ENCODE measurements around the gene UTP18. TPM values are rescaled to one million over a fixed set of nuclear protein-coding genes. Genes with fewer than 3 reads are reported as not detected.

The UTP18 gene
- total RNA-seq, 1 experiment from 2014 or later = 50.8 TPM

DNA sequence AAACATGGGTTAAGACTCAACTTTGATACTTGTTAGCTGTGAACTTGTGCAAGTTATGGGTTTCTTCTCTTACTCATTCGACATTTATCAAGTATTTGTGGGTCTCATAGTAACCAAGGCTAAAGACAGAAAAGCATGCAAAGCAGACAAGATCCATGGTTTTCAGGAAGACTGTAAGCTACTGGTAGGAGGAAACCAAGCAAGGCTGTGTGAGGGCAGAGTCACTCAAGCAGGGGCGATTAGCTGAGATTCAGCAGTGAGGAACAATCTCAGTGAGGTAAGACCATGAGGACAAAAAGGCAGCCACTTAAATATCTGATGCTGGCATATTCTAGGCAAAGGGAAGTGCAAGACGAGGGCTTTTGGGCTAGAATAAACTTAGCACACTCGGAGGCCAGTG lies 30.0 kb upstream of the UTP18 start:
- Histone ChIP-seq H3K4me2 (ENCODE audit: low read depth, low read length, poor library complexity, severe bottlenecking) (peak overlapping the region; percentile 56), H3K9ac (ENCODE audit: low read length) (peak overlapping the region; percentile 33), H3K9me2 (replicated peaks; ENCODE audit: insufficient read depth, low read length) (no peaks in the 10 kb centered on the region), H3K4me3 (ENCODE audit: low read length) (peak overlapping the region; percentile 6; the same call in 1 of the 2 replicates), H3K79me2 (ENCODE audit: low read length) (peaks cover 93% of the 10 kb centered on the region), H3K9me3 (ENCODE audit: low read length) (no peaks in the 10 kb centered on the region), H3K27ac (ENCODE audit: low read length) (peak overlapping the region; percentile 81), H4K20me1 (ENCODE audit: insufficient read depth, low read depth, low read length) (no peaks in the 10 kb centered on the region), H3K4me1 (ENCODE audit: low read length) (peaks cover 44% of the 10 kb centered on the region), H3K36me3 (ENCODE audit: insufficient read depth, low read length) (peaks cover 6% of the 10 kb centered on the region; the same call in 1 of the 2 replicates), H2AFZ (ENCODE audit: low read length) (no peak overlapping the region), H3K27me3 (ENCODE audit: low read length) (no peaks in the 10 kb centered on the region)
- peak; percentile 79 for DNase-seq

DNA sequence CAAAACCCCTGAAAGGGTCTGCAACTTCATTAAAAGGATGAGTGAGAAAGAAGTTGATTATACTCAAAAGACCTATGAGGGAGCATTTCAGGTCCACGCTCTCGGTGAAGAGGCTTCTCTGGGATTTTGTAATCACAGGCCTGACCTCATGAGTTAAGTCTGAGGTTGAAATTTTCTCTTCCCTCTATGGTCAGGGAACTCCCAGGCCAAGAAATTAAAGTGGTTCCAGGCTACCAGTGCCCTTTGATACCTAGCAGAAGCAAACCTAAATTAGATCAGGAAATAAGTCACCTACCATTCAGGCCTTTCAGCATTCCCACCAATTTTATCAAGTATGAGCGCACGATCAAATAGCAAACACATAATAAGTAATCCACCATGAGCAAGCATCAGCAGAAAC lies 28.3 kb upstream of the UTP18 start:
- DNase-seq = no peak
- peaks cover 96% of the 10 kb centered on the region for H3K79me2 ChIP-seq (ENCODE audit: low read length)

DNA sequence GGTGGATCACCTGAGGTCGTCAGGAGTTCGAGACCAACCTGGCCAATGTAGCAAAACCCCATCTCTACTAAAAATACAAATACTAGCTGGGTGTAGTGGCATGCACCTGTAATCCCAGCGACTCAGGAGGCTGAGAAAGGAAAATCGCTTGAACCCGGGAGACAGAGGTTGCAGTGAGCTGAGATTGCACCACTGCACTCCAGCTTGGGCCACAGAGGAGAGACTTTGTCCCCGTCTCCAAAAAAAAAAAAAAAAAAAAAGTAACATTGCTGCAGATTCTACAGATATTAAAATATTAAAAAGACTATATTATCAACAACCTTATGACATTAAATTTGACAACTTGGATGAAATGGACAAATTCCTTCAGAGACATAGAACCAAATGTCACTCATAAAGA lies 26.2 kb upstream of the UTP18 start:
- H4K20me1 ChIP-seq (ENCODE audit: insufficient read depth, low read depth, low read length) = no peaks in the 10 kb centered on the region
- H3K27ac ChIP-seq (ENCODE audit: low read length) = no peak overlapping the region
- H3K9ac ChIP-seq (ENCODE audit: low read length) = no peak overlapping the region
- no peaks in the 10 kb centered on the region for H3K27me3 ChIP-seq (ENCODE audit: low read length)
- H2AFZ ChIP-seq (ENCODE audit: low read length) = no peak overlapping the region
- no peak overlapping the region for H3K4me2 ChIP-seq (ENCODE audit: low read depth, low read length, poor library complexity, severe bottlenecking)
- H3K36me3 ChIP-seq (ENCODE audit: insufficient read depth, low read length) = peaks cover 12% of the 10 kb centered on the region; the same call in 1 of the 2 replicates
- H3K9me3 ChIP-seq (ENCODE audit: low read length) = no peaks in the 10 kb centered on the region
- H3K4me3 ChIP-seq (ENCODE audit: low read length) = no peak overlapping the region
- no peak for DNase-seq
- H3K4me1 ChIP-seq (ENCODE audit: low read length) = peaks cover 48% of the 10 kb centered on the region
- no peaks in the 10 kb centered on the region for H3K9me2 ChIP-seq (replicated peaks; ENCODE audit: insufficient read depth, low read length)
- peaks cover 98% of the 10 kb centered on the region for H3K79me2 ChIP-seq (ENCODE audit: low read length)

More for the DNA sequence above, 28.3 kb upstream of the UTP18 start:
- peaks cover 42% of the 10 kb centered on the region for H3K4me1 ChIP-seq (ENCODE audit: low read length)
- H3K36me3 ChIP-seq (ENCODE audit: insufficient read depth, low read length) = peaks cover 6% of the 10 kb centered on the region; the same call in 1 of the 2 replicates
- no peaks in the 10 kb centered on the region for H3K9me3 ChIP-seq (ENCODE audit: low read length)
- H3K9me2 ChIP-seq (replicated peaks; ENCODE audit: insufficient read depth, low read length) = no peaks in the 10 kb centered on the region
- H3K4me2 ChIP-seq (ENCODE audit: low read depth, low read length, poor library complexity, severe bottlenecking) = no peak overlapping the region
- H4K20me1 ChIP-seq (ENCODE audit: insufficient read depth, low read depth, low read length) = no peaks in the 10 kb centered on the region
- H3K9ac ChIP-seq (ENCODE audit: low read length) = no peak overlapping the region
- H3K4me3 ChIP-seq (ENCODE audit: low read length) = no peak overlapping the region
- H3K27ac ChIP-seq (ENCODE audit: low read length) = peak overlapping the region; percentile 15; the same call in 1 of the 2 replicates
- H3K27me3 ChIP-seq (ENCODE audit: low read length) = no peaks in the 10 kb centered on the region
- no peak overlapping the region for H2AFZ ChIP-seq (ENCODE audit: low read length)

DNA sequence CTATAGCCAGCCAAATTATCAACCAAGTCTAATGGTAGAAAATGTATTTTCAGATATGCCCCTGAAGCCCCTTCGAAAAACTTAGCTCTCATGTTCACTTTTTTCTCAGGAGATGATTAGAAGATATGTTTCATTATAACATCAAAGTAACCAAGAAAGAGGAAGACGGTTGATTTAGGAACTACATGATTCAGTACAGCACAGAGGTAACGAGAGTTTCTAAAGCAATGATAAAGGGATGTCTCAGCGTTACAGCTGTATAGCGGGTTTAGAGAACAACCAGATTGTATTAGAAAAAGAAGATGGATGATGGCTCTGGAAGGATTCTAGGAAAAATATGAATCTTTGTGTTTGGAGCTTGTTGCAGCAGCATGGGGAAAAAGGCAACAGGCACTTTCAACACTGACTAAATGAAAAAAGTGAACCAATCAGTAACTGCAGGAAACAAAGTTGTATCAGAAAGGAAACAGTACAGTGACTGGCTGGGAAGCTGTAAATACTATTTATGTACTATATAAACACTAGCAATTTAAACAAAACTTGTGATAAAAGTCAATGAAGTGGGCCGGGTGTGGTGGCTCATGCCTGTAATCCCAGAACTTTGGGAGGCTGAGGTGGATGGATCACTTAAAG lies 22.0 kb upstream of the UTP18 start:
- no peak overlapping the region for H3K4me2 ChIP-seq (ENCODE audit: low read depth, low read length, poor library complexity, severe bottlenecking)
- H3K4me3 ChIP-seq (ENCODE audit: low read length) = no peak overlapping the region
- H4K20me1 ChIP-seq (ENCODE audit: insufficient read depth, low read depth, low read length) = no peaks in the 10 kb centered on the region
- no peaks in the 10 kb centered on the region for H3K9me2 ChIP-seq (replicated peaks; ENCODE audit: insufficient read depth, low read length)
- H3K9ac ChIP-seq (ENCODE audit: low read length) = no peak overlapping the region
- no peaks in the 10 kb centered on the region for H3K27me3 ChIP-seq (ENCODE audit: low read length)
- H3K9me3 ChIP-seq (ENCODE audit: low read length) = no peaks in the 10 kb centered on the region
- H3K4me1 ChIP-seq (ENCODE audit: low read length) = peaks cover 16% of the 10 kb centered on the region
- H2AFZ ChIP-seq (ENCODE audit: low read length) = no peak overlapping the region
- peaks cover 10% of the 10 kb centered on the region; the same call in 1 of the 2 replicates for H3K36me3 ChIP-seq (ENCODE audit: insufficient read depth, low read length)
- no peak for DNase-seq
- H3K27ac ChIP-seq (ENCODE audit: low read length) = peak overlapping the region; percentile 19; the same call in 1 of the 2 replicates
- peaks cover 96% of the 10 kb centered on the region for H3K79me2 ChIP-seq (ENCODE audit: low read length)

DNA sequence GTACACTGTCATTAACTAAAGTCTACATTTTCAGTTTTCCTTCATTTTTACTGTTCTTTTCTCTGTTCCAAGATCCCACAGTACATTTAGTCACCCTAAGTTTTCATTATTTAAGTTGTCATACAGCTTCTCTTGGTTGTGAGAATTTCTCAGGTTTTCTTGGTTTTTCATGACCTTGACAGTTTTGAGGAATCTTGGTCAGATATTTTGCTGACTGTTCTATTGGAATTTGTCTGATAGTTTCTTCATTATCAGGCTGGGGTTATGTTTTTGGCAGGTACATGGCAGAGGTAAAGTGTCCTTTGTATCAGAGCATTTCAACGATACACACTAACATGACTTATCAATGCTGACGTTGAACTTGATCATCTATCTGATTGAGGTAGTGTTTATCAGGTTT lies 20.1 kb upstream of the UTP18 start:
- Histone ChIP-seq H3K4me3 (ENCODE audit: low read length) (no peak overlapping the region), H3K9me2 (replicated peaks; ENCODE audit: insufficient read depth, low read length) (no peaks in the 10 kb centered on the region), H3K9me3 (ENCODE audit: low read length) (no peaks in the 10 kb centered on the region), H3K36me3 (ENCODE audit: insufficient read depth, low read length) (peaks cover 10% of the 10 kb centered on the region; the same call in 1 of the 2 replicates), H3K4me1 (ENCODE audit: low read length) (peaks cover 15% of the 10 kb centered on the region), H3K9ac (ENCODE audit: low read length) (no peak overlapping the region), H3K27ac (ENCODE audit: low read length) (no peak overlapping the region), H3K27me3 (ENCODE audit: low read length) (no peaks in the 10 kb centered on the region), H3K4me2 (ENCODE audit: low read depth, low read length, poor library complexity, severe bottlenecking) (no peak overlapping the region), H2AFZ (ENCODE audit: low read length) (no peak overlapping the region), H3K79me2 (ENCODE audit: low read length) (peaks cover 94% of the 10 kb centered on the region), H4K20me1 (ENCODE audit: insufficient read depth, low read depth, low read length) (no peaks in the 10 kb centered on the region)
- DNase-seq = no peak

DNA sequence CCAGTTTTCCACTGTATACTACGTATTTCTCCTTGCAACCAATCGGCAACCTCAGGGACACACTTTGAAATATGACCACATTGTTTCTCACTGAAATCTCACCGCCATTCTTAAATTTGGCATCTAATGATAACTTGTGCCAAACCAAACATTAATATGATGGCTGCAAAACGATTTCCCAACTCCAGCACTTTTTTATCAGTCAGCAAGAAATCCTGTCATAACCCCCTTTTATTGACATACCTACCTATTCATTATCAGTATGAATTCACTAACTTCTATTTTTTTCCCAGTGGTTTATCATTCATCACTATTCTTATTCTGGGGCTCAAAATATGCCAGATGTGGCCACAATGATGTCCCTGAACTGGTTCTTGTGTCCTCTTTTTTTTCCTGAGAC lies 16.3 kb upstream of the UTP18 start:
- DNase-seq = no peak
- Histone ChIP-seq H3K9me2 (replicated peaks; ENCODE audit: insufficient read depth, low read length) (no peaks in the 10 kb centered on the region), H3K9me3 (ENCODE audit: low read length) (no peaks in the 10 kb centered on the region), H3K36me3 (ENCODE audit: insufficient read depth, low read length) (peaks cover 12% of the 10 kb centered on the region; the same call in 1 of the 2 replicates), H3K4me1 (ENCODE audit: low read length) (peaks cover 7% of the 10 kb centered on the region), H3K27ac (ENCODE audit: low read length) (no peak overlapping the region), H3K79me2 (ENCODE audit: low read length) (peaks cover 82% of the 10 kb centered on the region), H3K27me3 (ENCODE audit: low read length) (no peaks in the 10 kb centered on the region), H3K4me3 (ENCODE audit: low read length) (no peak overlapping the region), H3K4me2 (ENCODE audit: low read depth, low read length, poor library complexity, severe bottlenecking) (no peak overlapping the region), H3K9ac (ENCODE audit: low read length) (no peak overlapping the region), H2AFZ (ENCODE audit: low read length) (no peak overlapping the region), H4K20me1 (ENCODE audit: insufficient read depth, low read depth, low read length) (no peaks in the 10 kb centered on the region)

DNA sequence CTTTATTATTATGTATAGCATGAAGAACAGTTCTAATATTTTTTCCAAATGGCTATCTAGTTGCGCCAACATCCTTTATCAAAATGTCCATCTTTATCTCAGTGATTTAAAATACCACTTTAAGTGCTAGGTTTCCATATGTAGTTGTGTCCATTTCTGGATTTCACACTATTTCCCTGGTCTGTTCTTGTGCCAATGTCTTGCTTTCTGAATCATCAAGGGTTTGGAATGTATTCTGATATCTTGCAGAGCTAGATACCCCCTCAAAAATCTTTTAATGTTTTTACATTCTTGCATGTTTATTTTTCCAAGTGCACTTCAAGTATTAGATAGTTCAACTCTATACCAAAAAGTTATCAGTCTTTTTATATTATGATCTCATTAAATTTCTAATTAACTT lies 14.8 kb upstream of the UTP18 start:
- Histone ChIP-seq H3K36me3 (ENCODE audit: insufficient read depth, low read length) (peaks cover 16% of the 10 kb centered on the region; the same call in 1 of the 2 replicates), H3K27me3 (ENCODE audit: low read length) (no peaks in the 10 kb centered on the region), H3K9me3 (ENCODE audit: low read length) (no peaks in the 10 kb centered on the region), H3K27ac (ENCODE audit: low read length) (no peak overlapping the region), H3K9me2 (replicated peaks; ENCODE audit: insufficient read depth, low read length) (no peaks in the 10 kb centered on the region), H3K79me2 (ENCODE audit: low read length) (peaks cover 82% of the 10 kb centered on the region), H4K20me1 (ENCODE audit: insufficient read depth, low read depth, low read length) (no peaks in the 10 kb centered on the region), H3K9ac (ENCODE audit: low read length) (no peak overlapping the region), H2AFZ (ENCODE audit: low read length) (no peak overlapping the region), H3K4me1 (ENCODE audit: low read length) (no peaks in the 10 kb centered on the region), H3K4me2 (ENCODE audit: low read depth, low read length, poor library complexity, severe bottlenecking) (no peak overlapping the region), H3K4me3 (ENCODE audit: low read length) (no peak overlapping the region)
- DNase-seq = no peak

DNA sequence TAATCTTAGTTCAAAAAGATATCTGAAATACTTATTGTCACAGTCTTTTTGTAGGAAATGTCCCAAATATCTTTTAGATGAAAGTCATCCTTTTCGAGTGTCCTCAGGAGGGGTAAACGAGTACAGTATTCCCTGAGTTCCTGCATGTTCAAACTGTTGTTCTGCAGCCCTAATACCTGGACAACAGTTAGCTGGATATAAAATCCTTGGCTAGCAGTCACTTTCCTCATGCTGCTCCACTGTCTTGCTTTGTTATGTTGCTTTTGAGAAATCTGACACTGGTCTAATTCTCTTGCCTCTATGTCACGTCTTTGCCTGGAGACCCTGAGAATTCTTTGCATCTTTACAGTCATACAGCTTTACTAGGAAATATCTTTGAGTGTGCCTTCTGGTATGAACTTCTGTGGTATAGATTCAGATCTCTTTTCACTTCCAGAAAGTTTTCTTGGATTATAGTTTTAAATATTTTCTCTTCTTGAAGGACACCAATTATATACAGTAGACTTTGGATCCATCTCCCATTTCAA lies 10.0 kb upstream of the UTP18 start:
- no peaks in the 10 kb centered on the region for H3K4me1 ChIP-seq (ENCODE audit: low read length)

More for the DNA sequence above, 10.0 kb upstream of the UTP18 start:
- H3K27me3 ChIP-seq (ENCODE audit: low read length) = no peaks in the 10 kb centered on the region
- H3K36me3 ChIP-seq (ENCODE audit: insufficient read depth, low read length) = peaks cover 53% of the 10 kb centered on the region
- no peaks in the 10 kb centered on the region for H3K9me2 ChIP-seq (replicated peaks; ENCODE audit: insufficient read depth, low read length)
- H3K4me3 ChIP-seq (ENCODE audit: low read length) = no peak overlapping the region
- H3K79me2 ChIP-seq (ENCODE audit: low read length) = peaks cover 86% of the 10 kb centered on the region
- no peaks in the 10 kb centered on the region for H3K9me3 ChIP-seq (ENCODE audit: low read length)
- no peak for DNase-seq
- H3K4me2 ChIP-seq (ENCODE audit: low read depth, low read length, poor library complexity, severe bottlenecking) = no peak overlapping the region
- H3K27ac ChIP-seq (ENCODE audit: low read length) = no peak overlapping the region
- H3K9ac ChIP-seq (ENCODE audit: low read length) = no peak overlapping the region
- H2AFZ ChIP-seq (ENCODE audit: low read length) = no peak overlapping the region
- H4K20me1 ChIP-seq (ENCODE audit: insufficient read depth, low read depth, low read length) = no peaks in the 10 kb centered on the region

Data from Karpas-422 (cell line).